ENCODE data around the gene GPD2.

GRCh38 chr2:156630579-156631337 lies 194.6 kb downstream of the GPD2 start:
- TF ChIP-seq POLR2A (IDR thresholded peaks at IDR 0.05; ENCODE audit: extremely low read depth, insufficient read length) (no peak), CTCF (IDR thresholded peaks at IDR 0.05; ENCODE audit: low read depth, low read length) (no peak), MAX (IDR thresholded peaks at IDR 0.05; ENCODE audit: low read depth, low read length) (no peak)
